Stimulated activated CD4-positive, alpha-beta T cell treated with anti-CD3 and anti-CD28 coated beads, Interleukin-1b, Interleukin-23, amount 100 ng/mL, for 48 hours (primary cell): ENCODE data around the gene INTS1.

Experiments used
- DNase-seq: peaks from one replicate; pipeline ENCODE4 v3.0.0-alpha.2; 2020

INTS1 gene

DNA sequence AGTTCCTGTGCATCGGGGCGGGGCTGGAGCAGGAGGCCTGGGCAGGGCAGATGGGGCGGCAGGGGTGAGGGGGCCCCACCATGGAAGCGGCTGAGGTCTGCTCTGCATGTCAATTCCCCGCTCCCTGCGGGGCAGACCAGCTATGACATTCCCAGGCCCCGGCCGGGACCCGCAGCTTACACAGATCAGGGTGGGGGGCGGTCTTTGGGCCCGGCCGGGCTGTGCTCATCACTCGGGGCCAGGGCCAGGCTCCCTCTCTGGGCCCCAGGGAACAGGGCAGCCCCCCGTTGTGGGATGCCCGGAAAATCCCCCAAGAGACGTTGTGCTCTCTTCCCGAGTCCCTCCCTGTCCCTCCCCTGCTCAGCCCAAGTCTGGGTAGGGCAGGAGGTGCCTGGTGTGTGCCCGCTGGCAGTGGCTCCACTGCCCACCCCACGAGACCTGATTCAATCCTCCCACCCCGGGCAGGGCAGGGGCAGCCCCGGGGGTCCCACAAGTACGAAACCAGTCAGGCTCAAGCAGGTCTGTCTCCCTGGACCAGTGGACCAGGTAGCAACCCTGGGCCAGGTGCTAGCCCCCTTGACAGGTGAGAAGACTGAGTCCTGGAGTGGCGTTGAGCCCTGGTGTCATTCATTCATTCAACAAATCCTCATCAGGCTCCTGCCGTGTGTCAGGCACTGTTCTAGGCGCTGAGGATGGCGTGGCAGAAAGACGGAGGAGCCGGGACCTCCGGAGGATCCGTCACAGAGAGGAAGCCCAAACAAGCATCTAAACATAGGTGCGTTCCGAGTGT lies 73.9 kb downstream of the INTS1 start:
- no peak for DNase-seq

DNA sequence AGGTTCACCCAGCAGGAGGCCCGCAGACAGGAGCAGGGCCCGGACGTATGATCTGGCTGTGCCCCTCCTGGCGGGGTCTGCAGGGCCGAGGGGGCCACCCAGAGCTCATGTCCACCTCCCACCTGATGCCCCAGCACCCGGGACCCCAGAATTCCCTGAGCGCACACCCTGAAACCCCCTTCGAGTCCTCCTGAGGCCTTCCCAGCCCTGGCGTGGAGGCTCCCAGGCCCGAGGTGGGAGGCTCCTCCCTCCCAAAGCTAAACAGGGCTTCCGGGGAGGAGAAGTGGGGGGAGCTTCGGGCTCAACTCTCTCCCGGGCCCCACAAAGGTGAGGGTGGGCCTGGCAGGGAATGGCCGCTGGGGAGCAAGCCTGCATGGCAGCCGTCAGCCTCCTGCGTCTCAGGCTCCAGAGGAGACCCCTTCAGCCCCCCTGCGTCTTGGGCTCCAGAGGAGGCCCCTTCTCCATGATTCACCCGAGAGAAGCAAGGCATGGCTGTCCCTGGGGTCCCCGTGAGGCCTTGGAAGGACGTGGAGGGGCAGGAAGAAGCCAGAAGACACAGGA lies 75.2 kb downstream of the INTS1 start:
- DNase-seq, result no peak

DNA sequence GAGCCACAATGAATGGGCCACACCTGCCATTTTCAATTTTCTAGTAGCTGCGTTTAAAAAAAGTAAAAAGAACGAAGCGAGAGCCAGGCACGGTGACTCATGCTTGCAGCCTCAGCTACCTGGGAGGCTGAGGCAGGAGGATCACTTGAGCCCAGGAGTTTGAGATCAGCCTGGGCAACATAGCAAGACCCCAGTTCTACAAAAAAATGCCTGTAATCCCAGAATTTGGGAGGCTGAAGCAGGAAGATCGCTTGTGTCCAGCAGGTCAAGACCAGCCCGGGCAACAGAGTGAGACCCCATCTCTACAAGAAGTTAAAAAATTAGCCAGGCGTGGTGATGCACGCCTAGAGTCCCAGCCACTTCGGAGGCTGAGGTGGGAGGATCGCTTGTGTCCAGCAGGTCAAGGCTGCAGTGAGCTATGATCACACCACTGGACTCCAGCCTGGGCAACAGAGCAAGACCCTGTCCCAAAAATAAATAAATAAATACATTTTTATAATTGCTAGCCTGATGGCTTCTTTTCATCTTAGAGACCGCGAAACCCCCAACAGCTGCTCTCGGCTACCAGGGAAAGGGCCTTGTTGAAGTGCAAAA lies 77.0 kb downstream of the INTS1 start:
- DNase-seq, result no peak

DNA sequence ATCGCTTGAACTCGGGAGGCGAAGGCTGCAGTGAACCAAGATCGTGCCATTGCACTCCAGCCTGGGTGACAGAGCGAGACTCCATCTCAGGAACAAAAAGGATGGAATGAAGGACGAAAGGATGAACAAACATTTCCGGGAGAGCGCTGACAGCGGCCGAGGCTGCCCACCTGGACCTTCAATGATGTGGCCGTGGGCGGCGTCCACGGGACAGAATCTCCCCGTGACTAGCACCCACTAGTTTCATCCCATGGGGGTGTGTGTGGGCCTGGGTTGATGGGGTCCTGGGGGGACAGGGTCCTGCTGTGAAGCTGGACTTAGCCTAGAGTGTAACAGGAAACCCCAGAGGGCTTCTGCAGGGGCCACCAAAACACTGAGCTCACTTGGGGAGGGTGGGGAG lies 77.7 kb downstream of the INTS1 start:
- DNase-seq, result no peak

DNA sequence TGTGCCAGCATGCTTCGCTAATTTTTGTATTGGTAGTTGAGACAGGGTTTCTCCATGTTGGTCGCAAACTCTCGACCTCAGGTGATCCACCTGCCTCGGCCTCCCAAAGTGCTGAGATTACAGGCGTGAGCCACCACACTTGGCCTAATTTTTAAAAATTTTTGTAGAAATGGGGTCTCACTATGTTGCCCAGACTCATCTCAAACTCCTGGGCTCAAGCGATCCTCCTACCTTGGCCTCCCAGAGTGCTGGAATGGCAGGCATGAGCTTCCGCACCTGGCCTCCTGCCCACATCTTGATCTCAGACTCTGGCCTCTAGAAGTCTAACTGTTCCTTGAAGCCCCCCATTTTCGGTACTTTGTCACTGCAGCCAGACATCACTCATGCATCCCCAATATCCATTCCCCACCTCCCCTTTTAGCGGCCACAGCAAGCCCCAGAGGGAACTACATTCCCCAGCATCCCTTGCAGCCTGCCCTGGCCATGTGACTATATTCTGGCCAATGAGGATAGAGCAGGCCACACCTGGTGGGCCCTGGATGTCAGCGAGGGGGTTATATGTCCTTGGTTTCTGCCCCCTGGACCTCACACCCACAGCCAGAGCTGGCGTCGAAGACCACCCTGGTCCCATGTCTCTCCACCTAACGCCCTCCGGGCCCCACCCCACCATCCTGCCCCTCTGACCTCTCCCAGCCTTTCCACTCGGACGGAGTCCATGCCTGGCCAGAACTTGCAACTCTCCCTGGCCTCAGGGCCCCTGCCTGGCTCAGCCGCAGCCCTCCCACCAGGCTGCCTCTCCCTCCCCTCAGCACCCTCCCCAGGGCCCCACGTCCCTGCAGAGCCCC lies 78.7 kb downstream of the INTS1 start:
- no peak for DNase-seq

DNA sequence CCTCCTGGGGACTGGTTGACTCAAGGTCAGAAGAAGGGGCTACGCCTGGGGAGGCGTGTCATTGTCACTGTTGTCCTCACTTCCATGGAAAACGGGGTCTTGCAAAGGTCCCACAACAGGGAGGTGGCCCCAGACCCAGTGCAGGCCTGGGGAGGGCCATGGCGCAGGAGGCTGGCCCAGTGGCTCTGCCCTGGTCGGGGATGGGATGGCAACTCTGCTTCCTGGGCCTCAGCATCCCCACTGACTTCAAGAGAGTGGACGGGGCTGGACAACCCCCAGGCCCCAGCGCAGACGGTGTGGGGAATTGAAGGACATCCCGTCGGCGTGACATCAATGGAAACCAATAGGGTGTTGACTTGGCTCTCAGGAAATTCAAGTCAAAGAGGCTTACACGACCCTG lies 80.1 kb downstream of the INTS1 start:
- DNase-seq, result no peak

DNA sequence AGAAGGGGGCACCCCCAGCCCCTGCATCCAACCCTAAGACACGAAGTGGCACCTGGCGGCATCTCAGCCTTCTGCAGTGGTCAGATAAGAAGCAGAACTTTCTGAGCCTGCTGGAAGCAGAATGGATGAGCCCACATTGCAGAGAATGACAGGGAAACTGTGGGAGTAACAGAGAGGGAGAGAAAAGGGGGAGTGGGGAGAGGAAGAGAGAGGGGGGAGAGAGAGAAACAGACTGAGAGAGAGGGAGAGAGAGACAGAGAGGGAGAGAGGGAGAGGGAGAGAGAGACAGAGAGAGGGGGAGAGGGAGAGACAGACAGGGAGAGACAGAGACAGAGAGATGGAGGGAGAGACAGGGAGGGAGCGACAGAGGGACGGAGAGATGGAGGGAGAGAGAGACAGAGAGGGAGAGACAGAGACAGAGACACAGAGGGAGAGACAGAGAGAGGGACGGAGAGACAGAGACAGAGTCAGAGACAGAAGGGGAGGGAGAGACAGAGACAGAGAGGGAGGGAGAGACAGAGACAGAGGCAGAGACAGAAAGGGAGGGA lies 80.9 kb downstream of the INTS1 start:
- no peak for DNase-seq

DNA sequence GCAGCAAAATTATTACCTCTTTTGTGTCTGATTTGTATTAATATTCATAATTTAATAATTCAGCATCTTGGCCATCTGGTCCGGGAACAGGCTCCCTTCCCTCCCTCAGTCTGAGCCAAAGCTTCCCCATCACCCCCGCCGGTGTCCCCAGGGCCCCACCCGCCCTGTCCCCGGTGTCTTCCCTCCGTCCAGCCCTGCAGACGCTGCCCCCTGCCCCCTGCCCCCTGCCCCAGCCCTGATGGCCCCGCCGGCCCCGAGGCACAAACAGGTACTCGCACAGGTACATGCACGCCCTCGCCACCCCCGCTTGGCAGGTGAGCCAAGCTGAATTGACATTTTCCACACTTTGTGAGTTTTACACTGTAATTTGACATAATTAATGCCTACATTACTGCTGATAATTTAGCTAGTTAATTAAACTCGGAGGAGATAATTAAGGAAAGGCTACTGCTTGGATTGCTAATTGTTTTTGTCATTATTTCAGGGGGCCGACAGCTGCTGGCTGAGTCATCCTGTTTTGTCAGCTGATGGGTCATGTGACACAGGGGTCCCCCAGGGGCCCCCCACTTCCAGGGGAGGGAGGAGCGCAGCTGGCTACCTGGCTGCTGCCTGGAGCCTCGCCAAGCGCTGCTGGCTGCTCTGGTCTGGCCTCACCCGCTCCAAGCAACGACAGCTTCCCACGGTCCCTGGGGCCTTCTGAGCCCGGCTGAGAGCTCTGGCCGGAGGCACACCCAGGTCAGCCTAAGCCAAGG lies 81.5 kb downstream of the INTS1 start:
- no peak for DNase-seq

DNA sequence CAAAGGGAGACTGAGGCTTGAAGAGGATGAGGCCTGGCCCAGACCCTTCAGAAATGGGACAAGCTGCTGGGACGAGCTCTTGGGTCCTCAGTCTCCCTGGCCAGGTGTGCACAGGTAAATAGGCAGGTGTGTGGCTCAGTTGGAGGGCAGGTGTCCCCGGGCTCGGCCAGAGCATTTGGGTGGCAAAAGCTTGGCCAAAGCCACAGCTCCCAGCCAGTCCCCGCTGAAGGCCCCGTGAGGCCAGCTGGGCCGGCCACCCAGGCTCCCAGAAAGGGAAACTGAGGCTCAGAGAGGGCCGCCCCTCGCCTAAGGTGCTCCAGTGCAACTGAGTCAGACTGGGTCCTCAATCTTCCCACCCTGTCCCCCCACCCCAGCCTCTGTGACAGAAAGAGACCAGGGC lies 82.2 kb downstream of the INTS1 start:
- no peak for DNase-seq

DNA sequence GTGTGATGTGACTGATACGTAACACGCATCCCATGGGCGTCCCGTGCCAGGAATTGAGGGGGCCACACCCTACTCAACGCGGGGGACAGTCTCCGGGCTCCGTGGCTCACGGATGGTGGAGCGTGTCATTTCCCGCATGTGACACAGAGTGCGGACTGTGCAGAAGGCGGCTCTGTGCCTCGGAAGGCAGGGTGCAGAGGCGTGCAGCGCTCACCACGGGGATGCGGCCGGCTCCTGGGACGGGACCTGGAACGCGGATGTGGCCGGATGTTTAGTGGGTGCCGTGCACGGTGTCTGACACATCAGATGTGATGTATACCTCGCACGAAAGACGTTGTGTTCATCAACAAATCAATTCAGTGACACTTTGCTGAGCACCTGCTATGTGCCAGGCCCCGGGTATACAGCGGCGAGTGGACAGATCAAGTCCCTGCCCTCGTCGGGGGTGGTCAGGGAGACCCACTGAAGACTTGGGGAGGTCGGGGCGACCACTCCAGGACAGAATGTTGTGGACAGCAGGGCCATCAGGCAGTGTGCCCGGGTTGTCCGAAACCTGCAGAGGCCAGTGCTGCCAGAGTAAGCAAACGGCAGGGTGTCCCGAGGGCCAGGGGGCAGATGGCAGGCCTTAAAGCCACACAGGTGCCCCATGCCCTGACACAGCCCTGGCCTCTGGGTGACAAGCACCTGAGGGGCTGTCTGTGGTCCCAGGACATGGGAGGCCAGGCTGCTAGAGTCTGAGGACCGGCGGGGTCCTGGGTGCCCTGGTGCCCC lies 83.0 kb downstream of the INTS1 start:
- no peak for DNase-seq
